Measurements from ENCODE around the gene MPP3.

Gene MPP3

DNA sequence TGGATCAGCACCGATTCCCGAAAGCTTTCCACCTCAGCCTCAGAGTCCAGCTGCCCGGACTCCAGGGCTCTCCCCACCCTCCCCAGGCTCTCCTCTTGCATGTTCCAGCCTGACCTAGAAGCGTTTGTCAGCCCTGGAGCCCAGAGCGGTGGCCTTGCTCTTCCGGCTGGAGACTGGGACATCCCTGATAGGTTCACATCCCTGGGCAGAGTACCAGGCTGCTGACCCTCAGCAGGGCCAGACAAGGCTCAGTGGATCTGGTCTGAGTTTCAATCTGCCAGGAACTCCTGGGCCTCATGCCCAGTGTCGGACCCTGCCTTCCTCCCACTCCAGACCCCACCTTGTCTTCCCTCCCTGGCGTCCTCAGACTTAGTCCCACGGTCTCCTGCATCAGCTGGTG lies 29.0 kb upstream of the MPP3 start:
- CTCF ChIA-PET: interaction anchor here (4.0 to 4.4 kb wide), 2 partner anchors 15 to 16 kb away, joined by 28 to 34 read pairs; partner anchors contain the start of gene CD300LG

DNA sequence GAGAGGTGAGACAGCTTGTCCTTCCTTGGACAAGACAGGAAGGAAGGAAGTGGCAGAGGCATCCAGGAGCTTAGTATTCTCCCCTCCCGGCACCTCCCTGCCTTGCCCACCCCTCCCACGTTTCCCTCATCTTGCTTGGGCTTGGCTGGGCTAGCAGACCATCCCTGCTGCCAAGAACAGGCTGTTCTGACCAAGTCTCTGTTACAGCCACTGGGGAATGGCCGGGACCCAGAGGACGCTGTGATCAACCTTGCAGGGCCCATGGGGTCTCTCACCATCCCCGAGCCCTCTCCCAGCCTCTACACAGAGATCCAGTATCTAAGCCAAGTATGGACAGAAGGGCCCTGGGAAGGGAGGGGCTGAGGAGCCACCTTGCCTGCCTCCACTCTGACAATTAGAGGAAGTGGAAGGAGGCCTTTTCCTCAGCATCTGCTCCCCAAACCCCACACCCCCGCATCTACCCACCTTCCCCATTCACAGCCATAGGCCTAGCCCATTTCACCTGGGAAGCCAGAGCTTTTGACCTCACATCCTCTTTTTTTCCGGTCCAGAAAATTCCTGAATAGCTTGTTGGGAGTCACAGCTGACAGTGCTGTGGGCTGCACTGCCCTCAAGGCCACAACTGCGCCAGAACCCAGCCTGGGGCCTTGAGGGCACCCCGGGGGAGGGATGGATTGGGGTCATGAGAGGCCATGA lies 28.1 kb upstream of the MPP3 start:
- H3K4me3 ChIP-seq (ENCODE audit: low read depth, low read length): no peak overlapping the region
- CTCF ChIA-PET: interaction anchor here (1.3 to 4.4 kb wide), 3 partner anchors 14 to 19 kb away, joined by 3 to 34 read pairs (median 28); partner anchors contain the start of gene CD300LG
- TF ChIP-seq, protein P1, sequence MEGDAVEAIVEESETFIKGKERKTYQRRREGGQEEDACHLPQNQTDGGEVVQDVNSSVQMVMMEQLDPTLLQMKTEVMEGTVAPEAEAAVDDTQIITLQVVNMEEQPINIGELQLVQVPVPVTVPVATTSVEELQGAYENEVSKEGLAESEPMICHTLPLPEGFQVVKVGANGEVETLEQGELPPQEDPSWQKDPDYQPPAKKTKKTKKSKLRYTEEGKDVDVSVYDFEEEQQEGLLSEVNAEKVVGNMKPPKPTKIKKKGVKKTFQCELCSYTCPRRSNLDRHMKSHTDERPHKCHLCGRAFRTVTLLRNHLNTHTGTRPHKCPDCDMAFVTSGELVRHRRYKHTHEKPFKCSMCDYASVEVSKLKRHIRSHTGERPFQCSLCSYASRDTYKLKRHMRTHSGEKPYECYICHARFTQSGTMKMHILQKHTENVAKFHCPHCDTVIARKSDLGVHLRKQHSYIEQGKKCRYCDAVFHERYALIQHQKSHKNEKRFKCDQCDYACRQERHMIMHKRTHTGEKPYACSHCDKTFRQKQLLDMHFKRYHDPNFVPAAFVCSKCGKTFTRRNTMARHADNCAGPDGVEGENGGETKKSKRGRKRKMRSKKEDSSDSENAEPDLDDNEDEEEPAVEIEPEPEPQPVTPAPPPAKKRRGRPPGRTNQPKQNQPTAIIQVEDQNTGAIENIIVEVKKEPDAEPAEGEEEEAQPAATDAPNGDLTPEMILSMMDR (IDR thresholded peaks at IDR 0.05; ENCODE audit: insufficient read depth, low read length, missing control alignments): no peak
- DNase-seq (ENCODE audit: low read depth, low spot score): no peak
- POLR2A ChIA-PET: no interaction called here

More for the DNA sequence above, 29.0 kb upstream of the MPP3 start:
- H3K4me3 ChIP-seq (ENCODE audit: low read depth, low read length): no peak overlapping the region
- POLR2A ChIA-PET: no interaction called here
- TF ChIP-seq, protein P1 (IDR thresholded peaks at IDR 0.05; ENCODE audit: insufficient read depth, low read length, missing control alignments): no peak
- no peak for DNase-seq (ENCODE audit: low read depth, low spot score)

DNA sequence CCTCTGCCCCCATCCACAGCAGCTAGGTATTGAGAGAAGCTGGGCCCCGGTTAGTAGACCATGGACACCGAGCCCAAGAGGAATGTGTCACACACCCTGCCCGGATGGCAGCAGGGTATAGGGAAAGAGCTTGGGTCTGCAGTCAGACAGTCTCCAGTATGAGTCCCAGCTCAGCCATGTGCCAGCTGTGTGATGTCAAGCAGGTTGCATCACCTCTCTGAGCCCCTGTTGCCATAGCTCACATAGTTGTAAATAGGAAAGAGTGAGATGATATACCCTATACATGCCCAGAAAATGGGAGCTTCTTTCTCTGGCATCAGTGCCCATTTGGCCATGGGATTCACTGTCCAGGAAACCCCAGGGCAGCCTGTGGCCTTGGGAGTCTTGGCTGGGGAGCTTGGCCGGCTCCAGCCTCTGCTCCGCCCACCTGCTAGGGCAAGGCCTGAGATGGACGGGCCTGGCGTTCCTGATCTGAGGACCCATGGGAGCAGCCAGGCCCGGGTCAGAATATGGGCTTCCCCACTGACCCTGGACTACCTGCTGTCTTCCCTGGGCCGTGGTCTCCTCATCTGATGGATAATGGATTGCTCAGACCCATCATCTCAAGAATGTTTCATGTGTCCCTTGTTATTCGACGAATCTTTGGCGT lies 27.3 kb upstream of the MPP3 start:
- DNase-seq (ENCODE audit: low read depth, low spot score): no peak
- no peak overlapping the region for H3K4me3 ChIP-seq (ENCODE audit: low read depth, low read length)
- TF ChIP-seq, protein P1 (IDR thresholded peaks at IDR 0.05; ENCODE audit: insufficient read depth, low read length, missing control alignments): no peak
- ChIA-PET POLR2A (interaction anchor here (0.5 kb wide), 1 partner anchor 9 kb away, joined by 3 read pairs; no protein-coding TSS in a partner anchor), CTCF (interaction anchor here (1.3 to 4.4 kb wide), 3 partner anchors 13 to 20 kb away, joined by 3 to 34 read pairs (median 28); partner anchors contain the start of gene CD300LG)

DNA sequence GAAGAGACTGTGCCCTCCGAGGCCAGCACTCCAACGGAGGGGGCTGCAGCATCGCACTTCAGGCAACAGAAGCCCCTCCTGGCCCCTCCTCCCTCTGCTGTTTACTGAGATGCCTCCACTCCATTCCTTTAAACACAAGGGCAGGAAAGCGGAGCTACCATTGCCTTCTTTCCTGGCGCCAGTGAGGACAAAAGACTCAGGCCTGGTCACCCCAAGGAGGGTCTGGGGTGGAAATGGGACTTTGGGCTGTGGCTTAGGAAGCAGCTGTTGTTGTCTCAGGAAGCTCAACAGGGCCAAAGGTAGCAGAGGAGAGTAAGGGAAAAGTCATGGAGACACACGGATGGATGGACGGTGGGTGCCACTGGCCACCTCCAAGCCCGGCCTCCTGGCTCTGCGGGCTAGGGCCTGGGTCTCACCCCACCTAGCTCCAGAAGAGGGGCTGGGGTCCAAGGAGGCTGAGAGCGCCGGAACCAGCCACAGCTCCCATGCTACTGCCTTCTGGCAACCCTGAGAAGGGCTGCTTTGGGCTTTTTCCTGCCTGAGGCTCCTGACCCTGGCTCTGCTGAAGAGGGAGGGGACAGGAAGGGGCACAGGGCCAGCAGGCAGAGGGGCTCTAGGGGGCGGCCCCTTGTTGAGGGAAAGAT lies 25.1 kb upstream of the MPP3 start:
- H3K4me3 ChIP-seq (ENCODE audit: low read depth, low read length): no peak overlapping the region
- TF ChIP-seq, protein P1 (IDR thresholded peaks at IDR 0.05; ENCODE audit: insufficient read depth, low read length, missing control alignments): no peak
- POLR2A ChIA-PET: no interaction called here
- DNase-seq (ENCODE audit: low read depth, low spot score): no peak
- CTCF ChIA-PET: interaction anchor here (1.2 to 5.0 kb wide), 4 partner anchors 13 to 22 kb away, joined by 3 to 61 read pairs (median 24); partner anchors contain the start of gene CD300LG

DNA sequence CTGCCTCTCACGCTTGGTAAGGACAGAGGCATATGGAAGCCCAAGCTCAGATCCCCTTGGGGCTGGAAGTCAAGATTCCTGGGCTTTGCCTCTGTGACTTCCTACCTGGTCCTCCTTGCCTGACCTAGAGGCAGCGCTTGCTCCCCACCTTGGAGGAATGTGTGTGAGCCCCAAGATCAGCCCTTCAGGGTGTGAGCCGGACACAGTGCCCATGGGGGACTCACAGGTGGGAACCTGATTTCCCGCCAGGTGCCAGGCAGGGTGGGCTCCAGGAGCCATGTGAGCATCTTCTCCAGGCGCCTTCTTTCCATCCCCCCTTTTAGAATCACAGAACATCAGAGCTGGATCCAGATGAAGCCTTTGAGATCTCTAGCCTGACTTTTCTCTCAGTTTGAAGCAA lies 24.2 kb upstream of the MPP3 start:
- ChIA-PET CTCF (interaction anchor here (1.2 to 5.0 kb wide), 4 partner anchors 10 to 23 kb away, joined by 3 to 61 read pairs (median 13); partner anchors contain the start of gene CD300LG), POLR2A (no interaction called here)
- H3K4me3 ChIP-seq (ENCODE audit: low read depth, low read length): no peak overlapping the region
- DNase-seq (ENCODE audit: low read depth, low spot score): no peak
- TF ChIP-seq, protein P1 (IDR thresholded peaks at IDR 0.05; ENCODE audit: insufficient read depth, low read length, missing control alignments): no peak

Measured in AG04449 (cell line).